GM10266 (cell line): ENCODE data around the gene MTA2.
"Not testable (repeated sequence)": the region's sequence is repeated elsewhere in the genome, so short reads cannot be mapped to it uniquely, and the experiment has no call there.

ENCODE experiments used
- DNase-seq: peaks from one replicate; pipeline ENCODE4 v3.0.0; 2012; ENCODE audit errors: extremely low spot score
- TF ChIP-seq, protein P1 (sequence below): IDR thresholded peaks from 2 replicates; pipeline ENCODE4 v1.5.1; 2012; ENCODE audit warnings: mild to moderate bottlenecking, low read depth; ENCODE audit not compliant: control insufficient read depth, insufficient read depth; ENCODE audit errors: missing control alignments

MTA2 gene

DNA sequence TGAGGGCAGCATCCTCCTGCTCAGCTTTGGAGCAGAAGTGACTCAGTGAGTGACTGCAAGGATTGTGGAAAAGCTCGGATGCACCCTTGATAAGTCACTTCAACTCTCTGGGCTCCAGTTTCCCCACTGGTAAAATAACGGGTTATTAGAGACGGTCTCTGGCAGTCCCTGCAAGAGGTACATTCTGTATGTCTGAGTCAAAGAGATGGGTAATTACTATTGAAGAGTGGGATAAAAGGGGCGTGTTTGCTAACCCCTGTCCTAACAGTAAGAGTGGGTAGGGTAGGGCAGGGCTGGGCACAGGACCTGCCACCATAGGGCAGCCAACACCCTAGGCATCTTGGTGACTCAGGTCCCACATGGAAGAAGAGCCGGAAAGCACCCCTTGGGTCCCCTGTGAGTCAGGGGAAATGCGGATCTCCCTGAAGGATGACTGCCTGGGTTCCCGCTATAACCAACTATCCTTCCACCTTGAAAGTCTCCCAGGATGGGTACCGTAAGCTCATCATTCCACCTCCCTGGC, 47.8 kb downstream of the MTA2 start:
- TF ChIP-seq, protein P1, sequence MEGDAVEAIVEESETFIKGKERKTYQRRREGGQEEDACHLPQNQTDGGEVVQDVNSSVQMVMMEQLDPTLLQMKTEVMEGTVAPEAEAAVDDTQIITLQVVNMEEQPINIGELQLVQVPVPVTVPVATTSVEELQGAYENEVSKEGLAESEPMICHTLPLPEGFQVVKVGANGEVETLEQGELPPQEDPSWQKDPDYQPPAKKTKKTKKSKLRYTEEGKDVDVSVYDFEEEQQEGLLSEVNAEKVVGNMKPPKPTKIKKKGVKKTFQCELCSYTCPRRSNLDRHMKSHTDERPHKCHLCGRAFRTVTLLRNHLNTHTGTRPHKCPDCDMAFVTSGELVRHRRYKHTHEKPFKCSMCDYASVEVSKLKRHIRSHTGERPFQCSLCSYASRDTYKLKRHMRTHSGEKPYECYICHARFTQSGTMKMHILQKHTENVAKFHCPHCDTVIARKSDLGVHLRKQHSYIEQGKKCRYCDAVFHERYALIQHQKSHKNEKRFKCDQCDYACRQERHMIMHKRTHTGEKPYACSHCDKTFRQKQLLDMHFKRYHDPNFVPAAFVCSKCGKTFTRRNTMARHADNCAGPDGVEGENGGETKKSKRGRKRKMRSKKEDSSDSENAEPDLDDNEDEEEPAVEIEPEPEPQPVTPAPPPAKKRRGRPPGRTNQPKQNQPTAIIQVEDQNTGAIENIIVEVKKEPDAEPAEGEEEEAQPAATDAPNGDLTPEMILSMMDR = no peak
- DNase-seq = no peak

DNA sequence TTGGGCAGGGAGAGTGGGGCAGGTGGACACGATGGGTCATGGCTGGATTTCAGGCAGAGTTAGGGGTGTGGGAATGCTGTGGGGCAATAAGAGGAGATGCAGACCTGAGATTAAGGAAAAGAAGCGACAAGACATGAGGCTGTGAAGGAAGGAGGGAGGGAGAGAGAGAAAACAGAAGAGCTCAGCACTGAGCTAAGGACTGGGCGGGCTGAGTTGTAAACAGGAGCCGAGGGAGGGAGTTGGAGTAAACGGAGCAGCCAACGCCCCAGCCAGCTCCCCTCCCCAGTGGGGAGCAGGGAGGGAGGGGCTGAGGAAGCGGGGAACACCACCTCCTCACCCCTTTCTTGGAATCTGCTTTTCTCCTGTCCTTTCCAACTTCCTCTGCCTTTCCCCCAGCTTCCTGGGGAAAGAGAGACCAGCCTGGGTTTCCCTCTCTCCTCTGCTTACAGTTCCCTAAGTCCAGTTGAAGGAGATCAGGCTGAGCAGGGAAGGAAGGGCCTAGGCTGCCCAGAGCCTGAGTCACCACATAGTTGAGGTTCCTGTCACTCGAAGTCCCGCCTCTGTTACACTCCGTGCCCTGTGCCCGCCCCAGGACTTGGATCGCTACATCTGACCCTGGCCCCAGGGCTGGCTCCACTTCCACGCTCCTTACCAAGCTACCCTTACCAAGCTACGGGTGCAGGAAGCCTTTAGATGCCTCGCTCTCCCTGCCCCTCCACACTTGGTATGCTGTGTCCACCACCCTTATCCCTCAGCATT, 48.4 kb downstream of the MTA2 start:
- TF ChIP-seq, protein P1 = no peak
- no peak for DNase-seq

DNA sequence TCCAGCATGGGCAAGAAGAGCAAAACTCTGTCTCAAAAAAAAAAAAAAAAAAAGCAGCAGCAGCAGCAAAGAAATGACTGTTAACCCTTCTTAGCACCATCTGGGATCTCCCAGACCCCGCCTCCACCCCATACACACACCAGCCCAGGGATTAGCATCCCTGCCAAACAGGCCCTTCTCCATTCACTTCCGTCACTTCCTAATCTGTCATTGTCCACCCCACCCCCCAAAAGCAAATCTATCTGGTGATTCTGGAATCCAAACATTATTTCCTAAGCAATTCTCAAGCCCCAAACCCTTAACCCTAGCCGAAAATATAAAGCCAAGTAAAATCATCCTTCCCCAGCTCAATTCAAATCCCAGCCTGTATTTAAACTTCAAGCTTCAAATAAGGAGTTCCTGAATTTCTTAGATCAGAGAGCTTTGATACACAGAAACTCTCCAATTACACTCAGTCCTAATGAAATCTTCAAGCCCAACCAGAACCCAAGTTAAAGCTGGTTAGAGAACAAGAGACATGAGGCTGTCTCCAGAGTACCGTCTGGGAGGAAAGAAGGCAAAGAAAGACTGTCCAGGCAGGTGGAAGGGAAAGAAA, 49.1 kb downstream of the MTA2 start:
- no peak for DNase-seq
- TF ChIP-seq, protein P1 = no peak

DNA sequence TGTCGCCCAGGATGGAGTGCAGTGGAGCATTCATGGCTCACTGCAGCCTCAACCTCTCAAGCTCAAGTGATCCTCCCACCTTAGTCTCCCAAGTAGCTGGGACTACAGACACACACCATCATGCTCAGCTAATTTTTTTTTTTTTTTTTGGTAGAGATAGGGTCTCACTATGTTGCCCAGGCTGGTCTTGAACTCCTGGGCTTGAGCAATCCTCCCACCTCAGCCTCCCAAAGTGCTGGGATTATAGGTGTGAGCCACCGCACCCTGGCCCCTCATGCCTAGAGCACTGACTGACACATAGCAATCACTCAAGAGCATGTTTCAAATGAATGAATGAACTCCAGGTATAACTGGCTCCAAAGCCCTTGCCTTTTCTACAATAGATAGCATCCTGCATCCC, 51.2 kb downstream of the MTA2 start:
- not testable (repeated sequence) for DNase-seq

DNA sequence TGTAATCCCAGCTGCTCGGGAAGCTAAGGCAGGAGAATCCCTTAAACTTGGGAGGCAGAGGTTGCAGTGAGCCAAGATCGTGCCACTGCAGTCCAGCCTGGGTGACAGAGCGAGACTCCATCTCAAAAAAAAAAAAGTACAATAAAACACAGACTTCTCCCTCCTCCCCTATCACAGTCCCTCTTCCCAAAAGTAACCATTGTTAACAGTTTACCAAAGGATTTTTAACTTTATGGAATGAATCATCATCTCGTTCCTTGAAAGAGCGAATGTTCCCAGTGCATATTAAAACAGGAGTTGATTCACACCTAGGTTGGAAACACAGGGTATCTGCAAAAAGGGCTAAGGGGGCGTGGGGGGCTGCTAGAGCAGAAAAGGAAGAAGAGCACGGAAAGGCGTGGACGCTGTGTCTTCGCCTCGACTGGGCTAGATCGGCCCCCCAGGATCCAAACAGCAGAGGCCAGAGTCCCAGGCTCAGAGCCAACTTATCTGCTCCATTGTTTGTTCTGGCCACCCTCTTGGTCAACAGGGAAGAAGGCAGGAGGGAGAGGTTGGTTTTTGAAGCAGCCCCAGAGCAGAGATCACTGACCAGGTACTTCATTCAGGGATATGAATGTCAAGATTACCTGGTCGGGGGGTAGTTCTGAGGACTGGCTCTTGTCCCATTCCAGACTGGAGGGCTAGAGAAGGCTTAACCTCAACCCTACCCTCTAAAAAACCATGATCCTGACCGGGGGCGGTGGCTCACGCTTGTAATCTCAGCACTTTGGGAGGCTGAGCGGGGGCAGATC, 52.9 kb downstream of the MTA2 start:
- TF ChIP-seq, protein P1 = no peak
- DNase-seq = no peak

DNA sequence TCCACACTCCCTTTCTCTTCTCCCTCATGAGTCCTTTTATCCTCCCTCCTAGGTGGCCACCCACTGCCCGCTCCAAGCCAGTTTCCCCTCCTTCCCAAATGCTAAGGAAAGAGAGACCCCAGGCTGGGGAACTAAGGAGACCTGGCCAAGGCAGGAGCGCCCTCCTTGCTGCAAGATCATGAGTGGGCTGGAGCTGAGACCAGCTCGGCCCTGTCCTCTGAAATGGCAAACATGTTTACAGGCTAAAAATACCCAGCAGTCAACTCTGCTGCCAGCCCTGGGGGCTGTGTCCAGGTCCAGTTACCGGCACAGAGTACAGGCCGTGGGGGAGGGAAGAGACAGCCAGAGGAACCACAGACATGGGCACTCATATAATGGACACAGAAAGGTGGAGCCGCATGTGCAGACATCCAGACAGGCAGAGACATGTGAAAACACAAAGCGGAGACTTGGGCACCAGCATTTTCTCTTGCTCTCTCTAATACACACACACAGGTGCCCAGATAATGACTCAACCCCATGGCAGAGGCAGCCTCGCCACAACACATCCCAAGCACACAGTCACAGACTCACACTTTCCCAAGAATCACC, 53.9 kb downstream of the MTA2 start:
- DNase-seq = no peak
- TF ChIP-seq, protein P1 = no peak

DNA sequence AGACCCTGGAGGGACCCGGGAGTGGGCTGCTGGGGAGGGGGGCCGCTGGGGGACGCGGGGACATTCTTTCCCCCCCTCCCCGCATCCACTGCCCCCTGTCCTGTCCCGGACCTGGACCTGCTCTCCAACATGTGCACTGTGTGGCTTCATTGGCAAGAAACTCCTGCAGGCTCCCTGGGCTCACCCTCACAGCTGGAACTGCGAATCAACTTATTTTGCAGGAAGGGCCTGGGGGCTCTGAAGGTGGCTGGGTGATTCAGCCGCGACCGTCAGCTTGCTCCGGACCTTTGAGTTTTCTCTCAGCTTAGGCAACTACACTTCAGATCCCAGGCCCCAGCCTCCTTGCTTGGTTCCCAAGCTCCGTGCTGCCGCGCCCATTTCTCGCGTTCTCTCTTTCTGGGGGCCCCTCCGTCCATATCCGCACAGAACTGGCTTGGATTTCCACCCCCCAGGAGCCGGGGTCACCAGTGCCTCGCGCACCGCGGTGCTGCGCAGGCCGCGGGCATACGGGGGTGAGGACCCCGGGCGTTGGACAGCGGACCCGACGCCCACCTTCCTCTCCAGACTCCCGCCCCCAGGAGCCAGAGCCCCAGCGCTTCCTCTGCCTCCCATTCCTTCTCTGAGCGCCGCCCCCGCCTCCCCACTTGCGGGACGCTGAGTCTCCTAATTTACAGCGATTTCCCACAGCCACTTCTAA, 54.6 kb downstream of the MTA2 start:
- no peak for DNase-seq

More for the DNA sequence above, 54.6 kb downstream of the MTA2 start:
- TF ChIP-seq, protein P1 = no peak
